ENCODE measurements around the gene VPS45.
A peak's percentile ranks its signal among the peaks of the same experiment; 100 is the strongest.
"Not testable (repeated sequence)": the region's sequence is repeated elsewhere in the genome, so short reads cannot be mapped to it uniquely, and the experiment has no call there.

VPS45 gene

GRCh38 chr1:150142083-150142482, 74.5 kb downstream of the VPS45 start:
- H3K9me3 ChIP-seq (ENCODE audit: low read depth, low read length), result no peaks in the 10 kb centered on the region
- H3K4me3 ChIP-seq, result no peak overlapping the region
- no peak for DNase-seq (ENCODE audit: low read depth, low spot score)
- H3K36me3 ChIP-seq (ENCODE audit: insufficient read depth, low read length), result no peaks in the 10 kb centered on the region
- H3K27ac ChIP-seq, result no peak overlapping the region
- no peak for TF ChIP-seq FOXP2 (optimal IDR thresholded peaks at IDR 0.05; ENCODE audit: control extremely low read depth, extremely low read length, insufficient read depth)
- H3K9ac ChIP-seq (ENCODE audit: insufficient read length), result no peak overlapping the region

- Histone ChIP-seq H3K9ac (ENCODE audit: insufficient read length) (no peak overlapping the region), H3K4me3 (no peak overlapping the region)
Measured at GRCh38 chr1:150144606-150145005, 77.0 kb downstream of the VPS45 start.

DNA sequence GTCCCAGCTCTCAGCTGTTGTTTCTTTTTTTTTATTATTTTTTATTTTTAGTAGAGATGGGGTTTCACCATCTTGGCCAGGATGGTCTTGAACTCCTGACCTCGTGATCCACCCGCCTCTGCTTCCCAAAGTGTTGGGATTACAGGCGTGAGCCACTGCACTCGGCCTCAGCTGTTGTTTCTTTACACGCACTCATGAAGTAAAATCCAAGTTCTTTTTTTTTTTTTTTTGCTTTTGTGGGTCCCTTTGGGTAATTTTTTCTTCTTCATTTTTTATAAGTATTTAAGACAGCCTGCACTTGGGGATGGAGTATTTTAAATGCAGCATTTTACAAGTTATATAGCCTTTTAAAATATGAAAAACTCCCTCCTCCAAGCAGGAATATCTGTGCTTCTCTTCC, 78.4 kb downstream of the VPS45 start:
- DNase-seq (ENCODE audit: low read depth, low spot score); H3K4me3 ChIP-seq; H3K36me3 ChIP-seq (ENCODE audit: insufficient read depth, low read length); H3K9me3 ChIP-seq (ENCODE audit: low read depth, low read length); H3K9ac ChIP-seq (ENCODE audit: insufficient read length); H3K27ac ChIP-seq: not testable (repeated sequence)

More at GRCh38 chr1:150144606-150145005, 77.0 kb downstream of the VPS45 start:
- no peak for DNase-seq (ENCODE audit: low read depth, low spot score)
- H3K9me3 ChIP-seq (ENCODE audit: low read depth, low read length), result no peaks in the 10 kb centered on the region
- no peak overlapping the region for H3K27ac ChIP-seq
- no peaks in the 10 kb centered on the region for H3K36me3 ChIP-seq (ENCODE audit: insufficient read depth, low read length)
- TF ChIP-seq FOXP2 (optimal IDR thresholded peaks at IDR 0.05; ENCODE audit: control extremely low read depth, extremely low read length, insufficient read depth), result no peak
- no peak for TF ChIP-seq EZH2 (IDR thresholded peaks at IDR 0.05)
- TF ChIP-seq POLR2AphosphoS5 (IDR thresholded peaks at IDR 0.05; ENCODE audit: borderline replicate concordance, low read depth, low read length), result no peak

- Histone ChIP-seq H3K36me3 (ENCODE audit: insufficient read depth, low read length) (peaks cover 4% of the 10 kb centered on the region), H3K9ac (ENCODE audit: insufficient read length) (no peak overlapping the region), H3K9me3 (ENCODE audit: low read depth, low read length) (no peaks in the 10 kb centered on the region), H3K27ac (no peak overlapping the region), H3K4me3 (no peak overlapping the region)
- no peak for DNase-seq (ENCODE audit: low read depth, low spot score)
- no peak for TF ChIP-seq POLR2AphosphoS5 (IDR thresholded peaks at IDR 0.05; ENCODE audit: borderline replicate concordance, low read depth, low read length)
Measured at GRCh38 chr1:150146849-150147542, 79.4 kb downstream of the VPS45 start.

DNA sequence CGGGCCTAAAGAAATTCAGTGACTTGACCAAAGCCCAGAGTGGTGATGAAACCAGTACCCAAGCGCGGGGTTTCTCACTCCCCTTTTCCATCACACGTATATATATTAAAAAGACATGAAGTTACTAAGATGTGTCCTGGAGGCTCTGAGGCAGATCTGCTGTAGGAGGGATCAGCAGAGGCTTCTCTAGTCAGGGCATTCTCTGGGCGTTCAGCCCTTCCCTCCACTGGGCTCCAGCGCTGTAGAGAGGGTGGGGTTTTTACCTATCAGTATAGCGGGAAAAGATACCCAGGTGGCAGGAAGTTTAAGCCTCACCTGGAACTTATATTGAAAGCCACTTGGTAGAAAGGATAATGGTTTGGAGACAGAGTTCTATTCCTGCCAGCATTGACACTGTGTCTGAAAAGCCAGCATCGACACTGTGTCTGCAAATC, 81.3 kb downstream of the VPS45 start:
- no peak for DNase-seq (ENCODE audit: low read depth, low spot score)
- Histone ChIP-seq H3K27ac (peak overlapping the region; percentile 83; the same call in 1 of the 2 replicates), H3K36me3 (ENCODE audit: insufficient read depth, low read length) (peaks cover 22% of the 10 kb centered on the region), H3K9ac (ENCODE audit: insufficient read length) (peak overlapping the region; percentile 94), H3K9me3 (ENCODE audit: low read depth, low read length) (no peaks in the 10 kb centered on the region), H3K4me3 (peak overlapping the region; percentile 95)
- TF ChIP-seq POLR2AphosphoS5 (IDR thresholded peaks at IDR 0.05; ENCODE audit: borderline replicate concordance, low read depth, low read length) (no peak), EZH2 (IDR thresholded peaks at IDR 0.05) (no peak)

DNA sequence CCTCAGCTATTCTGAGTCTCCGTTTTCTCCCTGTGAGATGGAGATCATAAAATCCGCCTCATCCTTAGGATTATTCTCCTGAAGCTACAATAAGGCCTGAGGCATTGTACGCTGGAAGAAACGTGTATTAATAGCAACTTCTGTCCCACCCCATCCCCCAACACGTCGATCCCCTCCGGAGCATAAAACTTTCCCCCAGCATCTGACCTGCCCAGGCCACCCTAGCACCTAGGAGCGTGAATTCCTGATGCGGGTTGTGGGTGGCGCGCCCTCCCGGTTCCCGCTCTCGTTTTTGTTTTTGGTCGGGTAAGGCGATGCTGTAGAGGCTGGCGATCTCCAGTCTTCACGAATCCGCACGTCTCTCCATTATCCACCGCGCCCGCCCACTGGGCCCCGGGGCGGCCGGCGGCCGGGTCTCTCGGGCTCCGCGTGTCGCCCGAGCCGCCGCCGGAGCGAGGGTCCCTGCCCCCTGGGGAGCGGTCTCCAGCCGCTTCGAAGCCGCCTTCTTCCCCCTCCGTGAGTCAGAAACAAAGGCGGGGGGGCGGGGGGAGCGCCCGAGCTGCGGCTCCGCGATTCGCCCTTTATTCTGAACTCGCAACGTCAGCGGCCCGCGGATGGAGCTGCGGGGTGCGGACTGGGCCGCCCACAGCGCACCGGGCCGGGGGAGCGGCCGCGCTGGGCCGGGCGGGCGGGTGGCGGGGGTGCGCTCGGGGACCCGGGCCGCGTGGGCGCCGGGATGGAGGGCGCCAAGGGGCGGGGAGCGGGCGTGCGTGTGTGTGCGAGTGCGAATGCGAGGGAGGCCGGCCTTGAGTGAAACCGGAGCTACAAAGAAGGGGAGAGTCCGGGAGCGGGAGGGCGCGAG, 81.9 kb downstream of the VPS45 start, which contains the start of gene PLEKHO1:
PLEKHO1 (plus strand) TSS at position 646 of the 862 bp plus-strand sequence. CDS start 342 bp downstream, outside the sequence.
- Histone ChIP-seq H3K27ac (peak within 1 kb of the TSS; percentile 83; the same call in 1 of the 2 replicates), H3K9ac (ENCODE audit: insufficient read length) (peak within 1 kb of the TSS; percentile 94), H3K4me3 (peak within 1 kb of the TSS; percentile 95), H3K36me3 (ENCODE audit: insufficient read depth, low read length) (peaks cover 28% of the 10 kb centered on the region), H3K9me3 (ENCODE audit: low read depth, low read length) (no peaks in the 10 kb centered on the region)
- TF ChIP-seq FOXP2 (optimal IDR thresholded peaks at IDR 0.05; ENCODE audit: control extremely low read depth, extremely low read length, insufficient read depth), result no peak
- TF ChIP-seq EZH2 (IDR thresholded peaks at IDR 0.05), result no peak
- TF ChIP-seq POLR2AphosphoS5 (IDR thresholded peaks at IDR 0.05; ENCODE audit: borderline replicate concordance, low read depth, low read length), result no peak; the same call in 1 of the 2 replicates
- DNase-seq (ENCODE audit: low read depth, low spot score), result no peak

DNA sequence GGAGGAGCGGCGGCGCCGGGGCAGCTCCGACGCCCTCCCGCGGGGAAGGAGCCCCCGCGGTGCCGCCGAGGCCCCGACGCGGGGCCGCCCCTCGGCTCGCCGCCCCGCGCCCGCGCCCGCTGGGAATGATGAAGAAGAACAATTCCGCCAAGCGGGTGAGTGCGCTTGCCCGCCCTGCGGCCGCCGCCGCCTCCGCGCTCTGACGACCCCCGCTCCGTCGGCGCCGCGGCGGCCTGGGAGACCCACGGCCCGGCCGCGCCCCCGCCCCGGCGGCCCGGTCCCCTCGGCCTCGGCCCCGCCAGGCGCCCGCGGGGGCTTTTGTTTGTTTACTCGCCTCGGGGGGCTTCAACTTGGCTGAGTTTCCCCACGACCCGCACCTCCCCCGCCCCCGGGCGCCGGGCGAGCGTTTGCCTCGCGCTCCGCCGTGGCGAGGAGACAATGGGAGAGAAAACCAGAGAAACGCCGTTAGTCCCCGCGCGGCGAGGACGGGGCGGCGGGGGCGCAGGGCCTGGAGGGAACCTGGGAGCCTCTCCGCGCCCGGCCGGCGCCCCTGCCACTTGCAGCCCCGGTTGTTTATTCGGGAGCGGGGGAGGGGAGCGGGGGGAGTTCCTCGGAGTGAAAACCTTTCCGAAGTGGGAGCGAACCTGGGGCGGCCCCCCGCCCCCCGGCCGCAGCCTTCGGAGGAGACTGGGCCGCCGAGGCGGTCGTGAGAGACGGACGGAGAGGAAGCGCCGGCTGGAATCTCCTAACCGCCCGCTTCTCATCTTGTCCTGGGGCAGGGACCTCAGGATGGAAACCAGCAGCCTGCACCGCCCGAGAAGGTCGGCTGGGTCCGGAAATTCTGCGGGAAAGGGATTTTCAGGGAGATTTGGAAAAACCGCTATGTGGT, 82.8 kb downstream of the VPS45 start:
- peaks cover 37% of the 10 kb centered on the region for H3K36me3 ChIP-seq (ENCODE audit: insufficient read depth, low read length)
- H3K27ac ChIP-seq, result peak overlapping the region; percentile 83; the same call in 1 of the 2 replicates
- TF ChIP-seq FOXP2 (optimal IDR thresholded peaks at IDR 0.05; ENCODE audit: control extremely low read depth, extremely low read length, insufficient read depth) (no peak), POLR2AphosphoS5 (IDR thresholded peaks at IDR 0.05; ENCODE audit: borderline replicate concordance, low read depth, low read length) (no peak; the same call in 1 of the 2 replicates), EZH2 (IDR thresholded peaks at IDR 0.05) (no peak)
- H3K9me3 ChIP-seq (ENCODE audit: low read depth, low read length), result no peaks in the 10 kb centered on the region
- DNase-seq (ENCODE audit: low read depth, low spot score), result no peak
- H3K9ac ChIP-seq (ENCODE audit: insufficient read length), result peak overlapping the region; percentile 94
- H3K4me3 ChIP-seq, result peak overlapping the region; percentile 95

All from SK-N-MC (cell line).